Esophagus muscularis mucosa (tissue), 4 donors: ENCODE results near the gene VEPH1.
"Not testable (repeated sequence)": the region's sequence is repeated elsewhere in the genome, so short reads cannot be mapped to it uniquely, and the experiment has no call there.

Source experiments
- CTCF ChIP-seq, 3 experiments: fragments of 200-600 bp in 2 of 3; fragments of 450-650 bp in 1 of 3; sonication (generic) in 2 of 3; IDR thresholded peaks; one replicate each; pipeline ENCODE4 v1.5.1; 2017 to 2019; ENCODE audit warnings: antibody characterized with exemption in 3 of 3, mild to moderate bottlenecking in 2 of 3, moderate library complexity in 1 of 3
- EP300 ChIP-seq: sonication (generic); formaldehyde crosslinking; IDR thresholded peaks from one replicate; pipeline ENCODE4 v1.6.1; 2017; ENCODE audit warnings: antibody characterized with exemption
- POLR2AphosphoS5 ChIP-seq, 2 donors: sonication (generic); formaldehyde crosslinking; IDR thresholded peaks; one replicate each; pipeline ENCODE4 v1.6.1; 2017; ENCODE audit warnings: antibody characterized with exemption in 2 of 2

DNA sequence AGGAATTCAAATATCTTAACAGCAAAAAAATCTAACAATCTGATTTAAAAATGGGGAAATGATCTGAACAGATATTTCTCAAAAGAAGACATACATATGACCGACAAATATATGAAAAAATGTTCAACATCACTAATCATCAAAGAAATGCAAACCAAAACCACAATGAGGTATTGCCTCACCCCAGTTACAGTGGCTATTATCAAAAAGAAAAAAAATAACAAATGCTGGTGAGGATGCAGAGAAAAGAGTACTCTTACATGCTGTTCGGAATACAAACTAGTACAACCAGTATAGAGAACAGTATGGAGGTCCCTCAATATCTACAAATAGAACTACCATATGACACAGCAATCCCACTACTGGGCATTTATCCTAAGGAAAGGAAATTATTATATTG is 152.6 kb downstream of the VEPH1 start:
- TF ChIP-seq CTCF (IDR thresholded peaks at IDR 0.05); EP300; POLR2AphosphoS5 (IDR thresholded peaks at IDR 0.05): not testable (repeated sequence)
